Endodermal cell (in vitro differentiated cells): Measurements from ENCODE around the gene OPN3. TPM values are rescaled to one million over a fixed set of nuclear protein-coding genes. Genes with fewer than 3 reads are reported as not detected.

Experiments used
- DNase-seq: peaks from one replicate; pipeline ENCODE4 v3.0.0-alpha.2; 2017
- H3K27ac ChIP-seq: 2 replicates; pipeline ENCODE4 v1.5.1; 2013; ENCODE audit warnings: mild to moderate bottlenecking, low read depth, low read length, moderate library complexity
- H3K27me3 ChIP-seq: 2 replicates; pipeline ENCODE4 v1.6.1; 2013; ENCODE audit warnings: mild to moderate bottlenecking, low read length, moderate library complexity; ENCODE audit not compliant: insufficient read depth, control insufficient read depth, poor library complexity, severe bottlenecking
- H3K36me3 ChIP-seq: 2 replicates; pipeline ENCODE4 v1.7.0; 2013; ENCODE audit warnings: mild to moderate bottlenecking, low read length, moderate library complexity; ENCODE audit not compliant: control insufficient read depth, insufficient read depth
- H3K4me1 ChIP-seq: one replicate; pipeline ENCODE4 v1.7.0; 2013; ENCODE audit warnings: low read length; ENCODE audit not compliant: control insufficient read depth, insufficient read depth
- H3K4me3 ChIP-seq: 2 replicates; pipeline ENCODE4 v1.5.1; 2013; ENCODE audit warnings: mild to moderate bottlenecking, low read length, moderate library complexity
- H3K9ac ChIP-seq: 2 replicates; pipeline ENCODE4 v1.6.1; 2013; ENCODE audit warnings: mild to moderate bottlenecking, low read length, moderate library complexity; ENCODE audit not compliant: poor library complexity, severe bottlenecking; ENCODE audit errors: extremely low read depth
- H3K9me3 ChIP-seq: 2 replicates; pipeline ENCODE4 v1.6.1; 2013; ENCODE audit warnings: mild to moderate bottlenecking, low read length, moderate library complexity; ENCODE audit not compliant: control insufficient read depth
- H3K27ac Mint-ChIP-seq: 2 replicates; pipeline ENCODE4 v1.8.0; 2020; ENCODE audit warnings: mixed read lengths
- H3K27me3 Mint-ChIP-seq: 2 replicates; pipeline ENCODE4 v1.8.0; 2021; ENCODE audit warnings: mild to moderate bottlenecking, mixed read lengths; ENCODE audit not compliant: insufficient read depth
- H3K36me3 Mint-ChIP-seq: 2 replicates; pipeline ENCODE4 v1.8.0; 2020; ENCODE audit warnings: low read depth, mixed read lengths
- H3K4me1 Mint-ChIP-seq: 2 replicates; pipeline ENCODE4 v1.8.0; 2020; ENCODE audit warnings: mixed read lengths
- H3K4me3 Mint-ChIP-seq: 2 replicates; pipeline ENCODE4 v1.8.0; 2020; ENCODE audit warnings: mild to moderate bottlenecking, moderate library complexity, mixed read lengths
- H3K9me3 Mint-ChIP-seq: 2 replicates; pipeline ENCODE4 v1.8.0; 2020; ENCODE audit warnings: mild to moderate bottlenecking, mixed read lengths
- CTCF ChIP-seq: fragments of 200-600 bp; sonication (generic); conservative IDR thresholded peaks from 2 replicates; pipeline ENCODE4 v1.5.0; 2021; ENCODE audit warnings: antibody characterized with exemption, mild to moderate bottlenecking
- WGBS, 2 experiments: methylation state at CpG; one replicate each; pipeline versions ENCODE4 v1.1.5 to v1.1.7; 2013; ENCODE audit warnings: missing lambda C conversion rate in 2 of 2, mixed read lengths in 1 of 2; ENCODE audit not compliant: insufficient coverage in 1 of 2, insufficient read length in 1 of 2; 5-methylcytosine and 5-hydroxymethylcytosine counted together
- total RNA-seq, 2 donors: library from RNA; stranded (reverse); fragmentation: NEBNext Ultra II Directional in 1 of 2; extraction: Animal tissue kit (Norgen Biotek cat#: 25700) in 1 of 2; gene quantifications; 2 replicates in 1 of 2; 3 replicates in 1 of 2; pipeline ENCODE4 v1.2.1, GENCODE V29; 2021

Gene OPN3
- total RNA-seq, 2 donors from 2014 or later, result 9.0 to 22.5 TPM

- WGBS, 2 experiments, result 92 to 94% methylated on average over 3 to 9 of the region's 9 CpGs
- Mint-ChIP-seq H3K4me3 (no peak overlapping the region), H3K9me3 (no peaks in the 10 kb centered on the region), H3K4me1 (peaks cover 7% of the 10 kb centered on the region), H3K27ac (no peak overlapping the region), H3K27me3 (no peaks in the 10 kb centered on the region), H3K36me3 (no peaks in the 10 kb centered on the region)
- Histone ChIP-seq H3K9ac (no peak overlapping the region), H3K4me1 (peaks cover 10% of the 10 kb centered on the region), H3K27ac (no peak overlapping the region), H3K9me3 (no peaks in the 10 kb centered on the region), H3K4me3 (no peak overlapping the region), H3K27me3 (peaks cover 5% of the 10 kb centered on the region), H3K36me3 (no peaks in the 10 kb centered on the region)
- no peak for DNase-seq
- TF ChIP-seq CTCF, result no peak
These were observed 27.4 kb downstream of the OPN3 start for GRCh38 chr1:241612533-241613477.

GRCh38 chr1:241611736-241612135, 28.4 kb downstream of the OPN3 start:
- Mint-ChIP-seq H3K27ac (no peak overlapping the region), H3K27me3 (no peaks in the 10 kb centered on the region), H3K4me1 (peaks cover 7% of the 10 kb centered on the region), H3K9me3 (no peaks in the 10 kb centered on the region), H3K36me3 (no peaks in the 10 kb centered on the region), H3K4me3 (no peak overlapping the region)
- DNase-seq, result no peak
- Histone ChIP-seq H3K36me3 (no peaks in the 10 kb centered on the region), H3K9ac (no peak overlapping the region), H3K27ac (no peak overlapping the region), H3K27me3 (peaks cover 5% of the 10 kb centered on the region), H3K4me1 (peaks cover 10% of the 10 kb centered on the region), H3K9me3 (no peaks in the 10 kb centered on the region), H3K4me3 (no peak overlapping the region)
- 96% methylated on average over 1 of the region's 1 CpG; no CpG with 5 or more reads in 1 of the 2 experiments for WGBS, 2 experiments
- TF ChIP-seq CTCF, result no peak

GRCh38 chr1:241611063-241611462, 29.1 kb downstream of the OPN3 start:
- Histone ChIP-seq H3K27ac (no peak overlapping the region), H3K36me3 (no peaks in the 10 kb centered on the region), H3K9me3 (no peaks in the 10 kb centered on the region), H3K27me3 (peaks cover 5% of the 10 kb centered on the region), H3K4me3 (no peak overlapping the region), H3K4me1 (peaks cover 10% of the 10 kb centered on the region), H3K9ac (no peak overlapping the region)
- H3K27me3 Mint-ChIP-seq, result no peaks in the 10 kb centered on the region
- peak; percentile 88 for TF ChIP-seq CTCF
- no peaks in the 10 kb centered on the region for H3K9me3 Mint-ChIP-seq
- WGBS, 2 experiments, result 49 to 61% methylated on average over 3 of the region's 3 CpGs
- peaks cover 7% of the 10 kb centered on the region for H3K4me1 Mint-ChIP-seq
- no peaks in the 10 kb centered on the region for H3K36me3 Mint-ChIP-seq
- DNase-seq, result no peak
- H3K4me3 Mint-ChIP-seq, result no peak overlapping the region
- no peak overlapping the region for H3K27ac Mint-ChIP-seq
